H9 (cell line): Measurements from ENCODE around the gene NINJ1. TPM values are rescaled to one million over a fixed set of nuclear protein-coding genes. Genes with fewer than 3 reads are reported as not detected.

Experiments used
- DNase-seq: peaks from one replicate; pipeline ENCODE4 v3.0.0-alpha.2; 2017
- H2AFZ ChIP-seq: one replicate; pipeline ENCODE4 v1.6.1; 2013; ENCODE audit warnings: mild to moderate bottlenecking, low read length, control low read depth, moderate library complexity
- H2AK5ac ChIP-seq: 2 replicates; pipeline ENCODE4 v1.6.1; 2013; ENCODE audit warnings: low read length, control low read depth, mixed read lengths; ENCODE audit not compliant: insufficient read length
- H2BK120ac ChIP-seq: one replicate; pipeline ENCODE4 v1.6.1; 2013; ENCODE audit warnings: low read depth, mild to moderate bottlenecking, low read length, control low read depth, inconsistent platforms; ENCODE audit not compliant: poor library complexity, severe bottlenecking
- H2BK12ac ChIP-seq: 2 replicates; pipeline ENCODE4 v1.6.1; 2013; ENCODE audit warnings: low read length, control low read depth, mixed read lengths, low read depth; ENCODE audit not compliant: insufficient read length
- H2BK15ac ChIP-seq: 2 replicates; pipeline ENCODE4 v1.6.1; 2013; ENCODE audit warnings: low read depth, low read length, control low read depth
- H2BK20ac ChIP-seq: one replicate; pipeline ENCODE4 v1.6.1; 2013; ENCODE audit warnings: low read depth, mild to moderate bottlenecking, low read length, control low read depth, inconsistent platforms; ENCODE audit not compliant: poor library complexity, severe bottlenecking
- H2BK5ac ChIP-seq: 2 replicates; pipeline ENCODE4 v1.6.1; 2013; ENCODE audit warnings: low read length, control low read depth, mixed read lengths; ENCODE audit not compliant: insufficient read length
- H3K14ac ChIP-seq: 2 replicates; pipeline ENCODE4 v1.6.1; 2013; ENCODE audit warnings: low read length, control low read depth; ENCODE audit not compliant: insufficient read depth
- H3K18ac ChIP-seq: 2 replicates; pipeline ENCODE4 v1.6.1; 2013; ENCODE audit warnings: low read depth, mild to moderate bottlenecking, mixed read lengths, low read length, control low read depth; ENCODE audit not compliant: insufficient read length
- H3K23ac ChIP-seq: 2 replicates; pipeline ENCODE4 v1.6.1; 2013; ENCODE audit warnings: low read length, control low read depth, mixed read lengths, low read depth; ENCODE audit not compliant: insufficient read length
- H3K23me2 ChIP-seq: 2 replicates; pipeline ENCODE4 v1.6.1; 2013; ENCODE audit warnings: low read depth, mild to moderate bottlenecking, mixed read lengths, low read length, control low read depth; ENCODE audit not compliant: insufficient read length, poor library complexity, severe bottlenecking
- H3K27ac ChIP-seq: 2 replicates; pipeline ENCODE4 v1.5.1; 2013; ENCODE audit warnings: low read length, control low read depth, mixed read lengths, low read depth; ENCODE audit not compliant: insufficient read length
- H3K27me3 ChIP-seq: 2 replicates; pipeline ENCODE4 v1.6.1; 2013; ENCODE audit warnings: low read length, control low read depth, inconsistent platforms; ENCODE audit not compliant: insufficient read depth
- H3K4ac ChIP-seq: 2 replicates; pipeline ENCODE4 v1.6.1; 2013; ENCODE audit warnings: low read depth, mild to moderate bottlenecking, control low read depth, inconsistent platforms, low read length, moderate library complexity
- H3K4me1 ChIP-seq: 2 replicates; pipeline ENCODE4 v1.6.1; 2013; ENCODE audit warnings: low read length, control low read depth, inconsistent platforms; ENCODE audit not compliant: insufficient read depth
- H3K4me2 ChIP-seq: 2 replicates; pipeline ENCODE4 v1.6.1; 2013; ENCODE audit warnings: low read length, control low read depth, mixed read lengths; ENCODE audit not compliant: insufficient read length, insufficient read depth
- H3K56ac ChIP-seq: 2 replicates; pipeline ENCODE4 v1.6.1; 2013; ENCODE audit warnings: low read depth, mild to moderate bottlenecking, mixed read lengths, low read length, control low read depth; ENCODE audit not compliant: insufficient read length
- H3K79me1 ChIP-seq: 2 replicates; pipeline ENCODE4 v1.6.1; 2013; ENCODE audit warnings: low read depth, mild to moderate bottlenecking, moderate library complexity, low read length, control low read depth, inconsistent platforms; ENCODE audit not compliant: insufficient read depth, poor library complexity, severe bottlenecking
- H3K79me2 ChIP-seq: 2 replicates; pipeline ENCODE4 v1.6.1; 2013; ENCODE audit warnings: low read length, control low read depth, inconsistent platforms; ENCODE audit not compliant: insufficient read depth
- H3K9ac ChIP-seq: 2 replicates; pipeline ENCODE4 v1.6.1; 2013; ENCODE audit warnings: low read length, control low read depth, mixed read lengths; ENCODE audit not compliant: insufficient read length; ENCODE audit errors: extremely low read depth
- H3K9me3 ChIP-seq: one replicate; pipeline ENCODE4 v1.6.1; 2013; ENCODE audit warnings: low read depth, low read length, inconsistent platforms; ENCODE audit not compliant: control insufficient read depth
- H3T11ph ChIP-seq: one replicate; pipeline ENCODE4 v1.6.1; 2013; ENCODE audit warnings: mild to moderate bottlenecking, low read length, control low read depth, inconsistent platforms
- H4K20me1 ChIP-seq: one replicate; pipeline ENCODE4 v1.6.1; 2013; ENCODE audit not compliant: control insufficient read depth, insufficient read length, insufficient read depth
- H4K5ac ChIP-seq: 2 replicates; pipeline ENCODE4 v1.6.1; 2013; ENCODE audit warnings: low read depth, mild to moderate bottlenecking, mixed read lengths, low read length, control low read depth; ENCODE audit not compliant: insufficient read length
- H4K8ac ChIP-seq: replicated peaks from 2 replicates; pipeline ENCODE4 v1.6.1; 2013; ENCODE audit warnings: low read length, control low read depth, mixed read lengths, low read depth; ENCODE audit not compliant: insufficient read length
- H4K91ac ChIP-seq: 2 replicates; pipeline ENCODE4 v1.6.1; 2013; ENCODE audit warnings: low read depth, mild to moderate bottlenecking, moderate library complexity, mixed read lengths, low read length, control low read depth; ENCODE audit not compliant: insufficient read length
- H3K27ac Mint-ChIP-seq, 3 experiments: 2 replicates in 2 of 3; 3 replicates in 1 of 3; pipeline ENCODE4 v1.8.0; 2020 to 2021; ENCODE audit warnings: mixed read lengths in 3 of 3, mild to moderate bottlenecking in 1 of 3, moderate library complexity in 1 of 3
- H3K27me3 Mint-ChIP-seq: 2 replicates; pipeline ENCODE4 v1.8.0; 2021; ENCODE audit warnings: low read depth, mild to moderate bottlenecking, moderate library complexity, mixed read lengths
- H3K36me3 Mint-ChIP-seq, 3 experiments: 2 replicates in 2 of 3; 3 replicates in 1 of 3; pipeline ENCODE4 v1.8.0; 2020 to 2021; ENCODE audit warnings: low read depth in 3 of 3, mixed read lengths in 3 of 3; ENCODE audit not compliant: insufficient read depth in 1 of 3
- H3K4me1 Mint-ChIP-seq, 2 experiments: 2 replicates each; pipeline ENCODE4 v1.8.0; 2020; ENCODE audit warnings: mixed read lengths in 2 of 2
- H3K4me3 Mint-ChIP-seq, 2 experiments: 2 replicates in 1 of 2; 3 replicates in 1 of 2; pipeline ENCODE4 v1.8.0; 2020 to 2021; ENCODE audit warnings: mild to moderate bottlenecking in 2 of 2, mixed read lengths in 2 of 2, moderate library complexity in 1 of 2
- H3K9me3 Mint-ChIP-seq, 2 experiments: 2 replicates in 1 of 2; 3 replicates in 1 of 2; pipeline ENCODE4 v1.8.0; 2020; ENCODE audit warnings: mild to moderate bottlenecking in 2 of 2, mixed read lengths in 2 of 2, moderate library complexity in 1 of 2
- WGBS: extraction: QIAGEN DNeasy Blood & Tissue Kit; methylation state at CpG from one replicate; pipeline ENCODE4 v1.1.7; 2013; ENCODE audit warnings: missing lambda C conversion rate, low lambda C conversion rate, mixed read lengths; ENCODE audit not compliant: insufficient read length; ENCODE audit errors: extremely low coverage; 5-methylcytosine and 5-hydroxymethylcytosine counted together
- total RNA-seq: library from RNA; stranded (reverse); gene quantifications from 2 replicates; pipeline ENCODE4 v1.2.1, GENCODE V29; 2021
- TF ChIP-seq, protein P1 (sequence below): fragments of 200-600 bp; sonication (generic); conservative IDR thresholded peaks from 3 replicates; pipeline ENCODE4 v1.8.0; 2021; ENCODE audit warnings: antibody characterized with exemption, mild to moderate bottlenecking

Gene NINJ1
- total RNA-seq, 1 experiment from 2014 or later, result 28.9 TPM

DNA sequence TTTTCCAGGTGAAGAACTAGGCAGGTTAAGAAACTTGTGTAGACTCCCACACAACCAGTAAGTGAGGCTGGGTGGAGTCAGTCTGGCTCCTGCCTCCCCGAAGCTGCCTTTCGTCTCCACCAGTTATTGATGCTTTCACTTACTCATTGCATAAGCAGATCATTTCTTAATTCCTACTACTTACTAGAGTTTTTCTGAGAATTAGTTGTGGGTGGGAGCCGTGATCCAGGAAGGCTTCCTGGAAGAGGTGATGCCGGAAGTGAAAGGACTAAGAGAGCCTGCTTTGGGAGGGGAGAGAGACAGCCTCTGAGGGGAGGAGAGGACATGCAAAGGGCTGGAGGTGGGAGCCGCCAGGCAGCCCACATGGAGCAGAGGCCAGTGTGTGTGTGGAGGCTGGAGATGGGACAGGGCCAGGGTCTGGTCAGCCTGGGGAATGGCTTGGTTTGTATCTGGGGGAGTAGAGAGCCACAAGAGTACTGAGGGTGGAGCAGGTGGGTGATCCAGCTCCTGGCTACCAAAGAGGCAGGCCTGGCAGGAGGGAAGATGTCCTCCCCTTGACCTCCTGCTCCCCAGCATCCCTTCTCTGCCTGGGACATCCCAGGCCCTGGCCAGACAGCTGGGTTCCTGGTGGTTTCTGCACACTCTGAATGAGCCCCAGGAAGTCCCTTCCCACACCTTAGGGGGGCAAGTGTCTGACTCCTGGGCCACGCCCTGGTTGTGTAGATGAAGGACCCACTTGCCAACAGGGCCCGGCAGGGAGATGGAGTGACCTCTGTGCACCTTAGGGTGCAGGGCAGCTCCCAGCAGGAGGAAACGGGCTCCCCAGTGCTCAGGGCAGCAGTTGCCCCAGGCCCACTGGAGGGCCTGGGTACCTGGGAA lies 50.2 kb downstream of the NINJ1 start:
- Mint-ChIP-seq H3K27me3 (no peaks in the 10 kb centered on the region), H3K27ac (peak overlapping the region in 2 of 3 experiments; percentile 7 to 54; a peak in 2 of 7 replicates), H3K4me3 (no peak overlapping the region), H3K4me1 (0 out of 4 replicates have a peak, but pooled peaks cover 0 to 3% of the 10 kb centered on the region in 2 experiments), H3K36me3 (peaks cover 11 to 17% (median 16%) of the 10 kb centered on the region in 3 experiments), H3K9me3 (peaks cover 6 to 9% of the 10 kb centered on the region in 2 experiments; a peak in 4 of 5 replicates)
- Histone ChIP-seq H3K23me2 (no peaks in the 10 kb centered on the region), H4K91ac (no peak overlapping the region), H3K27me3 (no peaks in the 10 kb centered on the region), H3K9ac (no peak overlapping the region), H2BK20ac (no peak overlapping the region), H4K8ac (no peak overlapping the region), H2BK120ac (no peak overlapping the region), H3K4me1 (no peaks in the 10 kb centered on the region), H3K79me1 (no peaks in the 10 kb centered on the region), H2AK5ac (no peak overlapping the region), H3K23ac (no peak overlapping the region), H4K20me1 (no peaks in the 10 kb centered on the region), H3K4me2 (no peak overlapping the region), H3K9me3 (no peaks in the 10 kb centered on the region), H3K56ac (no peak overlapping the region), H3K18ac (no peak overlapping the region), H3K4ac (no peak overlapping the region), H3K27ac (no peak overlapping the region), H3K14ac (no peak overlapping the region; the same call in 1 of the 2 replicates), H2BK12ac (no peak overlapping the region), H4K5ac (no peak overlapping the region), H2AFZ (no peak overlapping the region), H2BK15ac (no peak overlapping the region), H2BK5ac (no peak overlapping the region), H3K79me2 (no peaks in the 10 kb centered on the region), H3T11ph (no peak overlapping the region)
- TF ChIP-seq, protein P1, sequence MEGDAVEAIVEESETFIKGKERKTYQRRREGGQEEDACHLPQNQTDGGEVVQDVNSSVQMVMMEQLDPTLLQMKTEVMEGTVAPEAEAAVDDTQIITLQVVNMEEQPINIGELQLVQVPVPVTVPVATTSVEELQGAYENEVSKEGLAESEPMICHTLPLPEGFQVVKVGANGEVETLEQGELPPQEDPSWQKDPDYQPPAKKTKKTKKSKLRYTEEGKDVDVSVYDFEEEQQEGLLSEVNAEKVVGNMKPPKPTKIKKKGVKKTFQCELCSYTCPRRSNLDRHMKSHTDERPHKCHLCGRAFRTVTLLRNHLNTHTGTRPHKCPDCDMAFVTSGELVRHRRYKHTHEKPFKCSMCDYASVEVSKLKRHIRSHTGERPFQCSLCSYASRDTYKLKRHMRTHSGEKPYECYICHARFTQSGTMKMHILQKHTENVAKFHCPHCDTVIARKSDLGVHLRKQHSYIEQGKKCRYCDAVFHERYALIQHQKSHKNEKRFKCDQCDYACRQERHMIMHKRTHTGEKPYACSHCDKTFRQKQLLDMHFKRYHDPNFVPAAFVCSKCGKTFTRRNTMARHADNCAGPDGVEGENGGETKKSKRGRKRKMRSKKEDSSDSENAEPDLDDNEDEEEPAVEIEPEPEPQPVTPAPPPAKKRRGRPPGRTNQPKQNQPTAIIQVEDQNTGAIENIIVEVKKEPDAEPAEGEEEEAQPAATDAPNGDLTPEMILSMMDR, result no peak
- no CpG with 5 or more reads among the region's 8 CpGs for whole genome bisulfite sequencing
- no peak for DNase-seq
